Superior temporal gyrus (tissue), 1 donor: ENCODE results near the gene EME2.

Source experiments
- DNase-seq: peaks from one replicate; pipeline ENCODE4 v3.0.0-alpha.2; 2016; ENCODE audit errors: extremely low spot score

The EME2 gene

GRCh38 chr16:1778200-1779179, 5.9 kb downstream of the EME2 start:
- no peak for DNase-seq

GRCh38 chr16:1779234-1779701, 6.7 kb downstream of the EME2 start:
- no peak for DNase-seq

- DNase-seq, result no peak
These were observed 7.4 kb downstream of the EME2 start for GRCh38 chr16:1779741-1780676.

GRCh38 chr16:1780677-1781072, 8.1 kb downstream of the EME2 start:
- DNase-seq, result no peak

GRCh38 chr16:1781254-1781653, 8.6 kb downstream of the EME2 start:
- DNase-seq, result no peak

GRCh38 chr16:1781758-1782407, 9.3 kb downstream of the EME2 start:
- DNase-seq, result no peak

- peak; percentile 100 for DNase-seq
These were observed 10.0 kb downstream of the EME2 start, which contains the start of the genes NUBP2 and SPSB3 for GRCh38 chr16:1782408-1783264. Gene NUBP2, plus strand, starts transcription at chr16:1782960. Its CDS starts 61 bp downstream, at chr16:1783021. Gene SPSB3, minus strand, starts transcription at chr16:1782571. Its CDS starts 1,088 bp downstream, at chr16:1781483.

GRCh38 chr16:1784977-1785845, 12.6 kb downstream of the EME2 start:
- DNase-seq, result no peak

- DNase-seq, result no peak
These were observed 13.2 kb downstream of the EME2 start for GRCh38 chr16:1785846-1786170.

GRCh38 chr16:1786242-1787055, 13.8 kb downstream of the EME2 start:
- no peak for DNase-seq

GRCh38 chr16:1787056-1787321, 14.4 kb downstream of the EME2 start:
- DNase-seq, result no peak

- no peak for DNase-seq
These were observed 14.9 kb downstream of the EME2 start for GRCh38 chr16:1787322-1788094.

GRCh38 chr16:1788095-1788707, 15.6 kb downstream of the EME2 start:
- no peak for DNase-seq

- no peak for DNase-seq
These were observed 16.1 kb downstream of the EME2 start for GRCh38 chr16:1788708-1789100.

- DNase-seq, result no peak
These were observed 17.0 kb downstream of the EME2 start for GRCh38 chr16:1789643-1790045.

- no peak for DNase-seq
These were observed 17.6 kb downstream of the EME2 start for GRCh38 chr16:1790261-1790610.

GRCh38 chr16:1790611-1791255, 18.1 kb downstream of the EME2 start:
- no peak for DNase-seq
